ENCODE data around the gene PUM1.
"Not testable (repeated sequence)": the region's sequence is repeated elsewhere in the genome, so short reads cannot be mapped to it uniquely, and the experiment has no call there.

Gene PUM1

DNA sequence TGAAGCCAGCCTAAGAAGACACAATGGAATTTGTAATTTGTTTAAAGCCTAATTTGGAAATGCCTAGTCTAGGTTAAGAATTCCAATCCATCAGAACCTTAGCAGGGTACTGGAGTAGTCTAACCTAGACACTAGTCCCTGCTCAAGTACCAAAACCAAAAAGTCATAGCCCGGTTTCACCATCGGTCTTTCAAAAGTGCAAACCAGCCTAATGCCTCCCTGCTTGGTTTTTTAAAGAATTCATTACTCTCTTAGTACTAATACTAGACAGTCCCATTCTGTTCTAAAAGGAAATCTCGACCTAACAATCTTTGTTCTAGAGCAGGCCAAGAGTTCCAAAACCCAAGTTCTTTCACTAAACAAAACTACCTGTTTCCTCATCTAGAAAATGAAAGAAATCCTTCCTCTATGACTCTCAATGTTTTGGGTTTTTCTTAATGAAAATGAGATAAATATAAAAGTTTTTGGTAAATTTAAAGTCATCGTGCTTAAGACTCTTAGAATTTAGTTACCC is 2.6 kb downstream of the PUM1 start:
- DNase-seq, result no peak

DNA sequence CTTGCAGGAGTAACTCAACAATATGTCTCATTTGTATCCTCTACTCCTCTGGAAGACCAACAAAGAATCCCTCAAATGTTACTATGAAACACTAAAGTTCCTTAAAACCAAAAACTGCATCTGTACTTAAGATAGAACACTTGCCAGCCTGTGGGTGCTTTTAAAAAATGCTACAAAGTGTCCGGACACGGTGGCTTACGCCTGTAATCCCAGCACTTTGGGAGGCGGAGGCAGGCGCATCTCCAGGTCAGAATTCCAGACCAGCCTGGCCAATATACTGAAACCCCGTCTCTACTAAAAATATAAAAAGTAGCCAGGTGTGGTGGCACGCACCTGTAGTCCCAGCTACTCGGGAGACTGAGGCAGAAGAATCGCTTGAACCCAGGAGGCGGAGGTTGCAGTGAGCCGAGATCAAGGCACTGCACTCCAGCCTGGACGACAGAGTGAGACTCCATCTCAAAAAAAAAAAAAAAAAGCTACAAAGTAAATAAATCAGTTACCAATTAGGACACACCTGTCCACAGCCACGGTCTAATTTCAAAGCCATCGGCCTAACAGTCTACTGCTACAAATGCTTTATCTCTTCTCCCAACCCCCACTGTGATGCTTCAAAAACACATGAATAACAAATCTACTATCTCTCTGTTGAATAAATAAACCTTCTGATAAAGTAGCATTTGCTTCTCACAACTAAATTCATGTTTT is 3.2 kb downstream of the PUM1 start:
- DNase-seq, result not testable (repeated sequence)

DNA sequence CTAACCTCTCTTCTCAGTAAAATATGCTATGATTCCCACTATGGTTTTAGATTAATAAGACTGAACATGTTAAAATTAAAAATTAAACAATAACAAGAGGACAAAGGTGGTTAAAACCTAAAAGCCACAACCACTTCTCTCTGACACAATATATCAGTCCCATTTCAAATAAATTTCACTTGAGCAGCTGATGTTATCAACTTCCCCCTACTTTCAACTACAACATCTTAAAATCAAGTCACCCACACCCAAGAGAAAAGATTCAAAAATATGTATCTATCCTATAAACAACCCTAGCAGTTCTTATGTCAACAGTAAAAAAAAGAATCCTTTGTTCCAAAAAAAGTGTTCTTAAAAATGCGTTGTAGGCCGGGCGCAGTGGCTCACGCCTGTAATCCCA is 7.5 kb downstream of the PUM1 start:
- no peak for DNase-seq

DNA sequence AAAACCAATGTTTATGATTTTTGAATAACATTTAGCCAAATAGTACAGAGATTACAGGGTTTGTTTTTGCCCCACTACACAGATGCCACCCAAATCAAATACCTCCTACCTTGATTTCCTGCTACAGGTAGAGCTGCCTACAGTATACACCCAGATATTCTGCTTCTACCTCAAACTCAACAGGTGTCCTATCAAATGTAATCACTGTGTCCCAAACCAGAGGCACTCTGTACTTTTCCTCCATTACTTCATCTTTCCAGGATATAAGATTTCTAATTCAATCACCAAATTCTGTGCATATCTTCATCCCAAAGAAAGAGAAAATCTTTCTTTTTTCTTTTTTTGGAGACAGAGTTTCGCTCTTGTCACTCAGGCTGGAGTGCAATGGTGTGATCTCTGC is 9.6 kb downstream of the PUM1 start:
- no peak for DNase-seq

DNA sequence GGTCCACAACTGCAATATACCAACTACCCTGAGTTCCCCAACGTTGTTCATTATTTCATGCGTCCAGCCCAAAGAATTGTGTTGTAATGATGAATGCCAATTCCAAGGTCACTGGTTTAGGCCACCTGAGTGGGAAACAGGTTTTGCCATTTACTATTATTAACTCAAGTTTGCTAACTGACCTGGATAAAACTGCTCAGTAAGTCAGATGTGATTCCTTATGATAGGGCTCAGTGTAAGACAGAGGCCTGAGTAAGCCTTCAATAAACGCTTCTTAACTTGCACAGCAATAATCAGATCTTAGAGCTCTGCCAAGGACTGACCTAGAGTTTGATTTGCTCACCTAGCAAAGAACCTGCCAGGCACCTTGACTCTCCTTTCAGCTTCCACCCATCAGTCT is 10.0 kb downstream of the PUM1 start:
- no peak for DNase-seq

DNA sequence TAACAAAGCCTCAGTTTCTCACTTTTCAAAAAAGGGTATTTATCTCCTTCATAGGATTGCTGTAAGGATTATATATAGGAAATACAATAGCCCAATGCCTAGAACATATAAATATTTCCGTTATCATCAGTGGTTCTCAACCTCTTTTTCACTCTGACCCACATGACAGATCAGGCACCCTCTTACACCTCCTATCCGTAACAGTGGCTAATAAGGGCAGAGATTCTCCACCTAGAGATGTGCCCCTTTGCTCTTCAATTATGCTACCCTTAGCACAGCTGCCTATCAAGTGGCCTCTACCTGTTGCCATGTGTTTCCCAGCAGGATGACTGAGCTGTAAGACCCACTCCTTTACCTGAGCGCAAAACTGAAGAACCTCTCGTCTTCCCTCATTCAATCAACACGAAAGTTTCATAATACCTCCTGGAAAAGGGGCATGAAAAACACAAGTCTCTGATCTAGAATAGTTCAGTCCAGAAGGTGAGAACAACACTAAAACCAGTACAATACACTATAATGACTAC is 10.5 kb downstream of the PUM1 start:
- DNase-seq, result no peak

DNA sequence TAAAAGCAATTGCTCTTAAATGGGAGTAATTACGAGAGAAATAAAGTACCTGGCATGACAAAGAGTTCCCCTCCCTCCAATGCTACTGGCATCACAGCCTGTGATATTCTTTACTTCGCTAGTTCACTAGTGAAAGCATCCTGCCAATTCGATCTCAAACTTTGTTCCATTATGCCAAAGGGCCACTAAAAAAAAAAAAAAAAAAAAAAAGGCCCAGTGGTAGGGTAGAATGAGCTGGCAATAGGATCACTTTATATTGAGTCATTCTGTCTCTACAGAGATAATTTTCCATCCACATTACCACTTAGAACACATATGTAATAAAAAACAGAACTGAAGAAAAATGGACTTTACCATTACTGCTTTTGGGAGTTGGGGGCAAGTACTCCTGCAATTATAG is 11.2 kb downstream of the PUM1 start:
- DNase-seq, result no peak

DNA sequence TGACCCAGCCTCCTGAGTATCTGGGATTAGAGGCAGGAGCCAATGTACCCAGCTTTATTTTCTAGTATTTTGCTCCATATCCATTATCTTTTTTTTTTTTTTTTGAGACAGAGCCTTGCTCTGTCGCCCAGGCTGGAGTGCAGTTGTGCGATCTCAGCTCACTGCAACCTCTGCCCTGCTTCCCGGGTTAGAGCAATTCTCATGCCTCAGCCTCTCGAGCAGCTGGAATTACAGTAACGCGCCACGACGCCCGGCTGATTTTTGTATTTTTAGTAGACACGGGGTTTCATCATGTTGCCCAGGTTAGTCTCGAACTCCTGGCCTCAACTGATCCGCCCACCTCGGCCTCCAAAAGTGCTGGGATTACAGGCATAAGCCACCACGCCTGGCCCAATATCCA is 12.9 kb downstream of the PUM1 start:
- not testable (repeated sequence) for DNase-seq

DNA sequence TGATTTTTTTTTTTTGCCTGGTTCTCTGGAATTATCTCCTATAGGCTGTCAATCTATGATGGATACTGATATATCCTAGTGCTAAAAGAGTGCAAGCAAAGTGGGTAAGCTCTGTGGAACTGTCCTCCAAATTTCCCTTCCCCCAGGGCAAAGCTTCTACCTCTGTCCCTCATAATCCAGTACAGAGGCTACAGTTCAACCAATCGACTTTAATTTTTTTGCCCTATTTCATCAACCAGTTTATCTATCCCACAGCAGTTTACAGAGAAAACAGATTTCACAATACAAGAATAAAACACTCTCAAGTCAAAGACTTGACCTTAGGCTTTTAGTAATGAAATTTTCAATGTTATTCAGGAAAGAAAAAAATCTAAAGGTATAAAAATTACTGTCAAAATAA is 13.9 kb downstream of the PUM1 start:
- DNase-seq, result no peak

DNA sequence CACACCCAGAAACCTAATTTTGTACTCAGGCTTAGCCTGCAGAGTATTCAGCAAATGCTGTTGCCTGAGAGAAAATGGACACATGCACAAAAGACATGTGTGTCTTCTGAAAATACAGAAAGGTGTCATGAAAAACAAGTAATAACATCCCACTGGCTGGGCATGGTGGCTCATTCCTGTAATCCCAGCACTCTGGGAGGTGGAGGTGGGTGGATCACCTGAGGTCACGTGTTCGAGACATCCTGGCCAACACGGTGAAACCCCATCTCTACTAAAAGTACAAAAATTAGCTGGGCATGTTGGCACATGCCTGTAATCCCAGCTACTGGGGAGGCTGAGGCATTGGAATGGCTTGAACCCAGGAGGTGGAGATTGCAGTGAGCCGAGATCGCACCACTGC is 18.0 kb downstream of the PUM1 start:
- DNase-seq, result not testable (repeated sequence)

DNA sequence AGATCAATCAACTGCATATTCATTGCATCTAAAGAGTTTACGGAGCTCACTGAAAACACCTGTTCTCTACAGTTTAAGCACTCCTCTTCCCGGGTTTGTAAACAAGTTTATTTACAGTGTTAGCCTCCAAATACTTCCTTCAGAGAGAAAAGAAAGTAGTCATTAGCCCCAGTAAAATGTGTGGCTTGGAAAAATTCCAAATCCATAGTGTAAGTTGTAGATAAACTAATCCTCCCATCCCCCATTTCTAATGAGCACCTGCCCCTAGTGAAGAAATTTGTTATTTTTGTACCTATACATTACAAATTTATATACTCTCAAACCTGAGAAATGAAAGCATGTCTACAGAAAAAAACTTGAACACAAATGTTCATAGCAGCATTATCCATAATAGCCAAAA is 21.9 kb downstream of the PUM1 start:
- no peak for DNase-seq

DNA sequence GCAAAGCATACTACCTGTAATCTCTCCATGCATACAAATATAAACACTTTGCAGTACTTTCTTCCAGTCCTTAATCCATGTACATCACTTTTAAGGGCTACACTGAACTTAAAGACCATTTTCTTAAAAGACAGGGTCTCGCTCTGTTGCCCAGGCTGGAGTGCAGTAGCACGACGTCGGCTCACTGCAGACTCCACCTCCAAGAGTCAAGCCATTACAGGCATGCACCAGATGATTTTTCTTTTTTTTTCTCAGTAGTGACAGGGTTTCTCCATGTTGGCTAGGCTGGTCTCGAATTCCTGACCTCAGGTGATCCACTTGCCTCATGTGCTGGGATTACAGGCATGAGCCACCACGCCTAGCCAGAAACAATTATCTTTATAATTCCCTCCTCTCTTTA is 22.9 kb downstream of the PUM1 start:
- DNase-seq, result no peak

DNA sequence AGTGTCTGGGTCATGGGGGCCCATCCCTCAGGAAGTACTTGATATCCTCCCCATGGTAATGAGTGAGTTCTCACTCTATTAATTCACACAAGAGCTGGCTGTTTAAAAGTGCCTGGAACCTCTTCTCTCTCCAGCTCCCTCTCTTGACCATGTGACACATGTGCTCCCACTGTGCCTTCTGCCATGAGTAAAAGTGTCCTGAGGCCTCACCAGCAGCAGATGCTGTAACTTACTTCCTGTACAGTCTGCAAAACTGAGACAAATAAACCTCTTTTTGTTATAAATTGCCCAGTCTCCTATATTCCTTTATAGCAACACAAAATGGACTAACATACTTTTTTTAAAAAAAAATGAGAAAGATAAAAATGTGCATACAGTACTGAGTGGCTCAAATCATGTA is 24.0 kb downstream of the PUM1 start:
- DNase-seq, result no peak

DNA sequence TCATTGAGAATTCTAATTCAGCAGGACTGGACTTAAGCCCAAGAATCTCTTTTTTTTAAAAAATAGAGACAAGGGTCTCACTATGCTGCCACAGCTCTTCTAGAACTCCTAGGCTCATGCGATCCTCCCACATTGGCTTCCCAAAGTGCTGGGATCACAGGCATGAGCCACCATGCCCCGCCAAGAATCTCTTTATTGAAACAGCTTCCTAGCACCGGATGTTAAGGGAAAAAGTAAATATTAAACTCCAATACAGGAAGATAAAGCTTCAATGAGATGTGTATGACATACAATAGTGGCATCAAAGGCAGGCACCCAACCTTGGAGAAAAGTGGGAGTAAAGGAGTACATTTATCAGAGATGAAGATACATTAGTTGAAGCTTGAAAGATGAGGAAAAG is 25.5 kb downstream of the PUM1 start:
- no peak for DNase-seq

DNA sequence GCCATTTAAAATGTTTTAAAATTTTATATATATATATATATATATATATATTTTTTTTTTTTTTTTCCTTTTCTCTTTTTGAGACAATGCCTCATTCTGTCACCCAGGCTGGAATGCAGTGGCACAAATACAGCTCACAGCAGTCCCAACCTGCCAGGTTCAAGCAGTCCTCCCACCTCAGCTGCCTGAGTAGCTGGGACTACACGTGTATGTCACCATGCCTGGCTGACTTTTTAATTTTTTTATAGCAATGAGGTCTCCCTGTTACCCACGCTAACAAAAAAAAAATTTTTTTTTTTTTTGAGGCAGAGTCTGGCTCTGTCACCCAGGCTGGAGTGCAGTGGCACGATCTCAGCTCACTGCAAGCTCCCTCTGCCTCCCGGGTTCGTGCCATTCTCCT is 26.6 kb downstream of the PUM1 start:
- DNase-seq, result not testable (repeated sequence)

DNA sequence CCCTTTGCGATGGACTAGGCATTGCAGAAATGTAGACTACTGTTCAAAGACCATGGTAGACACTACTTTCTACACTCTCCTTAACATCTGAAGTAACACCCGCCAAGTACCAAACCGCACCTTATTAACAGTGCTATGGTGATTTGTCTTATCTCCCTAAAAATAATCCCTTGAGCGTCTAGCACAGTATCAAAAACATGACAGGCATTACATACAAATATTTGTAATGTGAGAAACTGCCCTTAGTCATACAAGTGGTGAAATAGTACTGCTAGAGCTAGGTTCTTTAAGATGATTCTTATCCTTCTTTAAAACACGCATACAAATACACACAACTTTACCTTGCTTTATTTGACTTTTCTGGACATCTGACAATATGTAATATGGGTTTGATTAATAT is 27.2 kb downstream of the PUM1 start:
- no peak for DNase-seq

DNA sequence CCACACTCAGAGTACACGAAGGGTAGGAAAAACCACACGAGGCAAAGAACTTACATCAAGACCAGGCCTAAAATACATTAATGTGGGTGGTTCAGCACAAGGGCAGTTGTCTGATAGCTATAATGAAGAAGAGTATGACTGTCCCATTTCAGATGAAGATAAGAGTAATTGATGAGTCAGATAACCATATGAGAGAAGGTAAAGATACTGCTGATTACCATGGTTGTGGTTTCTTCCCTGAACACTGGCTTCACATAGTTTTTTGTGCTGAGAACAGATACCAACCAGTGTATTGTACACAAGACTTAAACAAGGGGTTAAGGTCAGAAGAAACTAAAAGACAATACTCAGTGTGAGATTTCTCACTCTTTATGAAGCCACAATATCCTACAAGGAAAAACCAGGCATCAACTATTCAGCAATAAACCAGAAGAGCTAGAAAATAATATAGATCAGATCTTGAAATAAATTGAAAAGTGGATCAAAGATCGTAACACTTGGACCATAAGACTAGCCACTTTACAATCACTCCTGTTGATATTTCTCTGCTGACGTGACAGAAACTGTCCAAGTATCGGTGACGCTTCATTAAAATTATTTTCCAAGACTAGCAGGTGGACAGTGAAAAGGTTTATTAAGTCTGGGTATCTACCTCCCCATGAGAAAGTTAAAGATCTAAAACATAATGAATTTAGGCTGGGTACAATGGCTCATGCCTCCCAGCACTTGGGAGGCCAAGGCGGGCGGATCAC is 28.6 kb downstream of the PUM1 start:
- DNase-seq, result no peak

DNA sequence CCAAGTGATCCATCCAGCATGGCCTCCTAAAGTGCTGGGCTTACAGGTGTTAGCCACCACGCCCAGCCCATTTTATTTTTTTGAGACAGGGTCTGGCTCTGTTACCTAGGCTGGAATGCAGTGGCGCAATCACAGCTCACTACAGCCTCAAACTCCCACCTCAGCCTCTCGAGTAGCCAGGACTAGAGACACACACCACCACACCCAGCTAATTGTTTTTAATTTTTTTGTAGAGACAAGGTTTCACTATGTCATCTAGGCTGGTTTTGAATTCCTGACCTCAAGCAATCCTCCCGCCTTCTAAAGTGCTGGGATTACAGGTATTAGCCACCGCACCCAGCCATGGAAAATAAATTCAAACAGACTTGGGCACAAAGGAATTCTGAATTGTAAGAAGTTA is 31.9 kb downstream of the PUM1 start:
- no peak for DNase-seq

DNA sequence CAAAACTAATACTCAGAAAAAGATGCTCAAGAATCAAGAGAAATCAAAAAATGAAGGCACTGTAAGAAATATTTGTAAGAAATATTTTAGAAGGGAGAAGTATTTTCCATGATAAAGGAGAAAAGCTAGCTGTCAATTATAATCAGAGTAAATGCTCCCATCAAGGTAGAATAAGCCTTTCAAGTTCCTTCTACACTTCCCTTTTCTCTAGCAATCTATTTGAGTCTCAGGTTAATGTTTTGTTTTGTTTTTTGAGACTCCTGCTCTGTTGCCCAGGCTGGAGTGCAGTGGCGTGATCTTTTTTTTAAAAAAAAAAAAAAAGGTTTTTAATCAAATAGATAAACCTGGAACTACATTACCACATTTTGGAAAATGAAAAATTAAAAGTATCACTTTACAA is 33.3 kb downstream of the PUM1 start:
- no peak for DNase-seq

DNA sequence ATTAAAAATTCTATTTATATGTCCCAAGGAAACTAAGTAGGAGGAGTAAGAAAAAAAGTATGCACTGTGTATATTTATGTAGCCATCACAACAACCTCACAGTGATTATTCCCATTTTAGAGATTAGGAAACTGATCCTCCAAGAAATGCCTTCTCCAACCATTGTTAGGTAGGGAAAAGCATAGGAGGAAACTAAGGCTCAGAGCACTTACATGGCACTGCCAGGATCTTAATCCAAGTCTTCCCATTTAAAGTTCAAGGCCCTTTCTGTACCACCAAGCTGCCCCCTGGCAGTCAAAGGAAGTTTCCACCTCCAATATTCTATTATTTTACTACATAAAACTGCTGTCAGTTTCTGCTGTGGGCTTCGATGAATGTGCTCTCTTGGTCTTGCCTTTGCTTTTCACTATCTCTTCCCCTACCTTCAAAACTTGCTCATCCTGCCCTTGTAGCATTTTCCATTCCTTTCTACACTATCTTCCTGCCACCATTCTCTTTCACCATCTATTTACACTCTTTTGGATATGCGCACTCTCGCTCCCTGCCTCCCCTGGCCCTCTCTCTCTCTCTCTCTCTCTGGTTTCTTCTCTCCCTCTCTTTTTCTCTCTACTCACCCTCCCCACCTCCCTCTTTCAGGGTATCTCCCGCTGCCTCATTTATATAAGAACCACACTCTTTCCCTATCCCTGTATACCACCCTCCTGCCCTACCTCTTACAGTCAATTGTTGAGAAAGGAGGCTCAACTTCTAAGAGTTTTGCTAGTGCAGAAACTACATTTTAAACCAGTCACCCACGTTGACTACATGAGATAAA is 34.0 kb downstream of the PUM1 start:
- no peak for DNase-seq

DNA sequence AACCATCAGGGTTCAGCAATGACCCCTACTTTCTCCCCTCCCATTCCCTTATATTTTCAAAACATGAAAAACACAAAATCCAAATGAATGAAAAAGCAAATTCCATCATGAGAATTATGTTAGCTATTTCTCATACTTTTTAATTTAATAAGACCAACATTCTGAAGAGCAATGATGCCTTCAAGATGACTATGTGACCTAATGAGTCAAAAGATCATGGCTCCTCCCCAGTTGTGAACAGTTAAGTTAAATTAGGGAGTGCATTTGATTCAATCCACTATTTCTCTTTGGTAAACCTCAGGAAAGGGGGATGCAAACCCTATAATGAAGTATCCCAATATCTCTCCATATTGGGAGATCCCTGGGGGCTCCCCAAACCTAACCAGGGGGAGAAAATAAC is 36.5 kb downstream of the PUM1 start:
- no peak for DNase-seq

DNA sequence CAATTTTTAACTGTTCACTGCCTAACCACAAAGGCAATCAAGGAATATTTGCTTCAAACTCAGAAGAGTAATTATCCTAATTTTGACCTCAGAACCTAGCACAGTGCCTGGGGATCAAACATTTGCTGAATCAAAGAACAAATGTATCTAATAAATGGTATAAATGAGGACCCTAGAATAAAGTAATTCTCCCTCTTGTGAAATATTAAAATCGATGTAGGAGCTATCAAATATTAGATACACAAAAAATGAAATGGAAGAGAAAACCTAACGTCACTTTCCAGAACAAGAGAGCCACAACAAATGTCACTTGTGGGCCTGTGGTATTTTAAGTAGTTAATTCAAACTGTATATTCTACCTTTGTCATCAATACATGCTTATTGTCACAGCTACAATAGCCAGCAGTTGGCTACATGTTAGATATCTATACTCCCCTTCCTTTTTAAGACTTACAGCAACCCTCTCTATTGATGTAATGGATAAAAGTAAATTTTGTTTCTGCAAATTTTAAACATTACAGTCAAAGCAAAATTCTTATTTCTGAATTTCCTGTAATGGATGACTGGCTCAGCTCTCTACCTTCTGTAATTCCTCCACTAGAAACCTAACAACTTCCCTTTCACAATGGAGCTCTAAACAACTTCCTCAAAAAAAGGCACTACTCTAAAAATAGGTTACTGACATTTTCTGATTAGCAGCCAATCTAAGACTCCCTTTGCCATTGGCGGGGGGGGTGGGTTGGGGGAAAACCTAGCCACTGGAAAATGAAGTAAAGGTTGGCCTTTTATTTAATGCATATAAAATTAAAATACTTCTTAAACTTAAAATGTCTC is 37.6 kb downstream of the PUM1 start:
- no peak for DNase-seq

DNA sequence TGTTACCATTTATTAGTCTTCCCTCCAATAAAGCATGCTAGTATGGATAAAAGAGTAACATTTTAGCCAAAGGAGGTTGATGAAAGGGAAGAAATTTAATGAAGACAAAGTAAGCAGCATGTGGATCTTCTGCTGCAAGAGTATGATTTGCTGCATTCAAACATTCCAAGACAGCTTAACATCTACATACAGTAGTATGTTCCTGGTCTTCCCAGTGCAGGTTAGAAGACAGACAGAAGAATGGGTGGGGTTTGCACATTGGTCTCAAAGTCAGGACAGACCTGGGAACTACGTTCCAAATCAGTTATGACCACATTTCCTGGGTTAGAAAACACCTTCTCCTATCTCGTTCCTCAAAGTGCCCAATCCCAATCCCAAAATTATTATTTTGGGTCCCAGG is 43.3 kb downstream of the PUM1 start:
- no peak for DNase-seq

All from activated CD4-positive, CD25-positive, alpha-beta regulatory T cell treated with anti-CD3 and anti-CD28 coated beads, Interleukin-2, amount 50 U/mL, for 72 hours (primary cell).